ENCODE data around the gene AQP12A.

The AQP12A gene

DNA sequence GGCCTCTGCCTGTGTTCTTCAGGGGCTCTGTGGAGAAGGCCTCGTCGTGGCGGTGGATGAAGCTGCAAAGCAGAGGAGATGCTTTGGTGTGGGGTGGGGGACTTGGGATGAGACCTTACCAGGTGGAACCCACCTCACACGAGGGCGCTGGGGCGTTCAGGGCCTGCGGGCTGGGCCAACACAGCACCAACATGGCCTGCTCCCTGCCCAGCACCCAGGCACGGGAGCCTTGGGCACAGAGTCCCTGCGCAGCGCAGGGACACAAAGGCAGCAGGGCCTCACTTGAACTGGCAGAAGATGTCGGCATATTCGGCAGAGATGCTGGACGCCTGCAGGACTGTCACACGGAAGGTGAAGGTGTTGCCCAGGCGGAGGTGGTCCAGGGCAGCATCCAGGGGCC, 53.8 kb downstream of the AQP12A start:
- Histone ChIP-seq H3K27me3 (ENCODE audit: insufficient read depth, low read depth, severe bottlenecking) (no peaks in the 10 kb centered on the region), H3K36me3 (peaks cover 98% of the 10 kb centered on the region), H3K27ac (no peak overlapping the region), H3K9me3 (ENCODE audit: severe bottlenecking) (no peaks in the 10 kb centered on the region), H3K4me3 (ENCODE audit: low read depth, low read length) (no peak overlapping the region)
- TF ChIP-seq, protein P1, sequence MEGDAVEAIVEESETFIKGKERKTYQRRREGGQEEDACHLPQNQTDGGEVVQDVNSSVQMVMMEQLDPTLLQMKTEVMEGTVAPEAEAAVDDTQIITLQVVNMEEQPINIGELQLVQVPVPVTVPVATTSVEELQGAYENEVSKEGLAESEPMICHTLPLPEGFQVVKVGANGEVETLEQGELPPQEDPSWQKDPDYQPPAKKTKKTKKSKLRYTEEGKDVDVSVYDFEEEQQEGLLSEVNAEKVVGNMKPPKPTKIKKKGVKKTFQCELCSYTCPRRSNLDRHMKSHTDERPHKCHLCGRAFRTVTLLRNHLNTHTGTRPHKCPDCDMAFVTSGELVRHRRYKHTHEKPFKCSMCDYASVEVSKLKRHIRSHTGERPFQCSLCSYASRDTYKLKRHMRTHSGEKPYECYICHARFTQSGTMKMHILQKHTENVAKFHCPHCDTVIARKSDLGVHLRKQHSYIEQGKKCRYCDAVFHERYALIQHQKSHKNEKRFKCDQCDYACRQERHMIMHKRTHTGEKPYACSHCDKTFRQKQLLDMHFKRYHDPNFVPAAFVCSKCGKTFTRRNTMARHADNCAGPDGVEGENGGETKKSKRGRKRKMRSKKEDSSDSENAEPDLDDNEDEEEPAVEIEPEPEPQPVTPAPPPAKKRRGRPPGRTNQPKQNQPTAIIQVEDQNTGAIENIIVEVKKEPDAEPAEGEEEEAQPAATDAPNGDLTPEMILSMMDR (IDR thresholded peaks at IDR 0.05; ENCODE audit: low read depth, low read length) = no peak
- no peak for DNase-seq

DNA sequence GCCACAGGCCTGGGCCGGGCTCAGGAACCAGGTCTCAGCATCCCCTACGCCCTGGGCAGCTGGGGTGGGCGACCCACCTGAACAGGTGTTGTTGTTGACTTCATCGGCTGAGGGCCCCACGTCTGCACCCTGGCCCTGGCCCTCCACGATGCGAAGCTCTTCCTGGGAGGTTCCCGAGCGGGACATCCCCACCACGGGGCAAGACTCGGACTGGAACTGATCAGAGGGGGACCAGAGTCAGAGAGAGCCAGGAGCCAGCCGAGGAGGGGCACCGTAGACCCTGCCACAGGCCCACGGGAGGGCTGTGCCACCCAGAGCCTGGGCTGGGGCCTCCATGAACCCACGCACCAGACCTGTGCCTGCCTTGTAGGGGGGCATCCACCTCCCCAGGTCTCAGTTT, 54.3 kb downstream of the AQP12A start:
- H3K4me3 ChIP-seq (ENCODE audit: low read depth, low read length) = no peak overlapping the region
- TF ChIP-seq, protein P1 (IDR thresholded peaks at IDR 0.05; ENCODE audit: low read depth, low read length) = no peak
- no peak for DNase-seq
- H3K9me3 ChIP-seq (ENCODE audit: severe bottlenecking) = no peaks in the 10 kb centered on the region
- H3K36me3 ChIP-seq = peaks cover 98% of the 10 kb centered on the region
- no peak overlapping the region for H3K27ac ChIP-seq
- no peaks in the 10 kb centered on the region for H3K27me3 ChIP-seq (ENCODE audit: insufficient read depth, low read depth, severe bottlenecking)

DNA sequence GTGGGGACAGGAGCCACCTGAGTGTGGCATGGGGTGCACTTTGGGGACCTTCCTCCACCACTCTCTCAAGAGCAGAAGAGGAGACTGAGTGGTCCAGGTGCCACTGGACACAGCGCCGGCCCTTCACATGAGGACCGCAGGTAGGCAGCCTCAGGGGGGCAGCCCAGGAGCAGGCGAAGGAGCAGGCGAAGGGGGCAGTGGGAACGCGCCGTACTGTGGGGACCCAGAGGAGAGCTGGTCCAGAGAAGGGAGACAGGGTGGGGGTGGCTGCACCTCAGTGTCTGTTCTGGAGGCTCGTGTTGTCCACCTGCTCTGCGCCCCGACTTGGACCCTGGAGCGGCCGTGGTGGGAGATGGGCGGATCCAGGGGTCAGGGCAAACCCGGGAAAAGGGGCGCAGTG, 55.0 kb downstream of the AQP12A start:
- Histone ChIP-seq H3K4me3 (ENCODE audit: low read depth, low read length) (no peak overlapping the region), H3K27me3 (ENCODE audit: insufficient read depth, low read depth, severe bottlenecking) (no peaks in the 10 kb centered on the region), H3K27ac (no peak overlapping the region), H3K36me3 (peaks cover 97% of the 10 kb centered on the region), H3K9me3 (ENCODE audit: severe bottlenecking) (no peaks in the 10 kb centered on the region)
- TF ChIP-seq, protein P1 (IDR thresholded peaks at IDR 0.05; ENCODE audit: low read depth, low read length) = no peak
- DNase-seq = no peak

DNA sequence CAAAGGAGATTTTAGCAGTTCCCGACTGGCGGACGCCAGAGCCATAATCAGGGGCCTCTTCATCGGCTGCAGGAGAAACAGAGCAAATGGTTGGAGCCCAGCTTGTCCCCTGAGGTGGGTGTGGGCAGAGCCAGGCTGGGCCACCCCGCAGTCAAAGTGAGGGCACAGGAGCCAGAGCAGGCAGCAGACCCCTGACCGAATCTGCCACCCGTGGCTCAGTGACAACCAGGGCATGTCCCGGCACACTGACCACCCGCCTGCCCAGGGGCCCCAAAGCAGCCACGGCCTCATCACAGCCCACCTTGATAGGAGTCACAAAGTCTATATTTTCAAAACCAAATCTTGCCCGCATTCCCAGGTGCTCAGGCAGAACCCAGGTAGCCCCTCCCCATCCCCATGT, 55.6 kb downstream of the AQP12A start:
- no peaks in the 10 kb centered on the region for H3K27me3 ChIP-seq (ENCODE audit: insufficient read depth, low read depth, severe bottlenecking)
- no peak overlapping the region for H3K27ac ChIP-seq
- TF ChIP-seq, protein P1 (IDR thresholded peaks at IDR 0.05; ENCODE audit: low read depth, low read length) = no peak
- no peak overlapping the region for H3K4me3 ChIP-seq (ENCODE audit: low read depth, low read length)
- no peaks in the 10 kb centered on the region for H3K9me3 ChIP-seq (ENCODE audit: severe bottlenecking)
- peaks cover 95% of the 10 kb centered on the region for H3K36me3 ChIP-seq
- DNase-seq = no peak
